Astrocyte (in vitro differentiated cells and primary cell): ENCODE results near the gene SLC30A10. TPM values are rescaled to one million over a fixed set of nuclear protein-coding genes. Genes with fewer than 3 reads are reported as not detected.
A peak's percentile ranks its signal among the peaks of the same experiment; 100 is the strongest.
"Not testable (repeated sequence)": the region's sequence is repeated elsewhere in the genome, so short reads cannot be mapped to it uniquely, and the experiment has no call there.

Source experiments
- DNase-seq: peaks from one replicate; pipeline ENCODE4 v3.0.0-alpha.2; 2010; ENCODE audit warnings: low read depth
- FAIRE-seq: peaks from 2 replicates; lab custom pipeline; 2011; peaks lifted over from hg19 to GRCh38; lab: Jason Lieb, UNC
- H2AFZ ChIP-seq: 2 replicates; pipeline ENCODE4 v1.6.0; 2012; ENCODE audit warnings: low read depth, low read length, inconsistent platforms
- H3K27ac ChIP-seq: 2 replicates; pipeline ENCODE4 v1.5.1; 2011; ENCODE audit warnings: low read depth, low read length, inconsistent platforms
- H3K27me3 ChIP-seq: 2 replicates; pipeline ENCODE4 v1.6.0; 2011; ENCODE audit warnings: low read length, inconsistent platforms; ENCODE audit not compliant: insufficient read depth
- H3K36me3 ChIP-seq: 2 replicates; pipeline ENCODE4 v1.5.1; 2011; ENCODE audit warnings: low read length, inconsistent platforms; ENCODE audit not compliant: insufficient read depth
- H3K4me1 ChIP-seq: 2 replicates; pipeline ENCODE4 v1.5.1; 2011; ENCODE audit warnings: low read length, inconsistent platforms; ENCODE audit not compliant: insufficient read depth
- H3K4me2 ChIP-seq: 2 replicates; pipeline ENCODE4 v1.6.0; 2012; ENCODE audit warnings: low read length, inconsistent platforms
- H3K4me3 ChIP-seq: 2 replicates; pipeline ENCODE4 v1.5.1; 2011; ENCODE audit warnings: low read depth, mild to moderate bottlenecking, low read length, inconsistent platforms; ENCODE audit not compliant: insufficient read depth
- H3K79me2 ChIP-seq: 2 replicates; pipeline ENCODE4 v1.6.0; 2012; ENCODE audit warnings: mild to moderate bottlenecking, low read length, inconsistent platforms; ENCODE audit not compliant: insufficient read depth
- H3K9ac ChIP-seq: 2 replicates; pipeline ENCODE4 v1.6.0; 2012; ENCODE audit warnings: mild to moderate bottlenecking, low read length, inconsistent platforms
- H3K9me3 ChIP-seq: 2 replicates; pipeline ENCODE4 v1.5.1; 2012; ENCODE audit warnings: low read depth, mild to moderate bottlenecking, low read length, inconsistent platforms; ENCODE audit not compliant: insufficient read depth
- H4K20me1 ChIP-seq: 2 replicates; pipeline ENCODE4 v1.6.0; 2012; ENCODE audit warnings: low read length, inconsistent platforms; ENCODE audit not compliant: insufficient read depth
- H3K27ac Mint-ChIP-seq: one replicate; pipeline ENCODE4 v1.8.0; 2021; ENCODE audit warnings: mild to moderate bottlenecking, mixed read lengths; ENCODE audit not compliant: unreplicated experiment
- H3K27me3 Mint-ChIP-seq: one replicate; pipeline ENCODE4 v1.8.0; 2021; ENCODE audit warnings: low read depth, mixed read lengths; ENCODE audit not compliant: unreplicated experiment
- H3K36me3 Mint-ChIP-seq: one replicate; pipeline ENCODE4 v1.8.0; 2021; ENCODE audit warnings: low read depth, mixed read lengths; ENCODE audit not compliant: unreplicated experiment
- H3K4me1 Mint-ChIP-seq: one replicate; pipeline ENCODE4 v1.8.0; 2021; ENCODE audit warnings: low read depth, mixed read lengths; ENCODE audit not compliant: unreplicated experiment
- H3K4me3 Mint-ChIP-seq: one replicate; pipeline ENCODE4 v1.8.0; 2021; ENCODE audit warnings: mild to moderate bottlenecking, moderate library complexity, mixed read lengths; ENCODE audit not compliant: unreplicated experiment
- H3K9me3 Mint-ChIP-seq: one replicate; pipeline ENCODE4 v1.8.0; 2021; ENCODE audit warnings: mild to moderate bottlenecking, mixed read lengths; ENCODE audit not compliant: unreplicated experiment
- EZH2 ChIP-seq: IDR thresholded peaks from 2 replicates; pipeline ENCODE4 v1.6.1; 2012; ENCODE audit warnings: mild to moderate bottlenecking, low read length, inconsistent platforms; ENCODE audit not compliant: insufficient read depth
- total RNA-seq: library from RNA; stranded (reverse); gene quantifications from 2 replicates; pipeline ENCODE4 v1.2.1, GENCODE V29; 2021
- TF ChIP-seq, protein P1 (sequence below): IDR thresholded peaks from 2 replicates; pipeline ENCODE4 v1.5.1; 2011; ENCODE audit warnings: low read depth, mild to moderate bottlenecking, inconsistent platforms, low read length, moderate library complexity; ENCODE audit not compliant: insufficient read depth

Gene SLC30A10
- total RNA-seq, 1 donor from 2014 or later = not detected

DNA sequence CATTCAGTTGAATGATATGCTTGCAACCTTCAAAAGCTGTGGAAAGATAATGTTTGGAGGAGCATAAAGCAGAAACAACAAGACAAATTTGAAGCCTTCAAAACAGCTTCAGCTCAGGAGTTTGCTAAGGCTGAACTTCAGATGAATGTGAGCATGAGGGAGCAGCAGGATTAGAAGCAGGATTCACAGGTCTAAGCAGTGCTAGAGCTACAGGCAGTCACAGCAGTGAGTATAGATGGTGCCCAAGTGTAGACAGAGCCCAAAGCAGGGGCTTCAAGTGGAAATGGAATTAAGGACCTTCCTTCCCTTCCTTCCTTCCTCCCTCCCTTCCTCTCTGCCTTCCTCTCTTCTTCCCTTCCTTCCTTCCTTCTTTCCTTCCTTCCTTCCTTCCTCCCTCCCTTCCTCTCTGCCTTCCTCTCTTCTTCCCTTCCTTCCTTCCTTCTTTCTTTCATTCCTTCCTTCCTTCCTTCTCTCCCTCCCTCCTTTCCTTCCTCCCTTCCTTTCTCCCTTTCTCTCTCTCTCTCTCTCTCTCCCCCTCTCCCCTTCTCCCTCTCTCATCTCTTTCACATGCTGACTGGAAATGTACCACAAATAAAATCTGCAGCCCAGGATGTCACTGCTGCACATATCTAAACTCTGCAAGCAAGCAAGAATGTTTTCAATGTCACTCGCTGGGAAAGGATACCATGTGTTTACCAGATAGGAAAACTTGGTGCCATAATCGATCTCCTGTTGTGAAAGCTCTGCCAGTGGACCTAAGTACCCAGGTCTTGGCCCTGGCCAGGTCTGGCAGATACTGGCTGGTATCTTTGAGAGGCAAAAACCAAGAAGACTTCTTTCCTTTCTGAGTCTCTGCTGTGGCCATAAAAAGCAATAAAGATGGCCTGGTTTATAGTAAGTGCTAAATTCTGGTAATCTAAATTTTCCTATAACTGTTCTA, 13.1 kb upstream of the SLC30A10 start:
- Histone ChIP-seq H3K27ac (no peak overlapping the region), H3K27me3 (peaks cover 5% of the 10 kb centered on the region), H3K4me3 (no peak overlapping the region), H4K20me1 (no peaks in the 10 kb centered on the region), H3K9ac (no peak overlapping the region), H3K79me2 (no peaks in the 10 kb centered on the region), H2AFZ (no peak overlapping the region), H3K9me3 (no peaks in the 10 kb centered on the region), H3K36me3 (no peaks in the 10 kb centered on the region), H3K4me2 (no peak overlapping the region), H3K4me1 (no peaks in the 10 kb centered on the region)
- peaks cover 3% of the 10 kb centered on the region for H3K4me1 Mint-ChIP-seq
- H3K27ac Mint-ChIP-seq = no peak overlapping the region
- H3K27me3 Mint-ChIP-seq = peaks cover 16% of the 10 kb centered on the region
- no peak overlapping the region for H3K4me3 Mint-ChIP-seq
- no peaks in the 10 kb centered on the region for H3K9me3 Mint-ChIP-seq
- FAIRE-seq (peak; percentile 17), DNase-seq (no peak)
- no peak for TF ChIP-seq EZH2
- TF ChIP-seq, protein P1, sequence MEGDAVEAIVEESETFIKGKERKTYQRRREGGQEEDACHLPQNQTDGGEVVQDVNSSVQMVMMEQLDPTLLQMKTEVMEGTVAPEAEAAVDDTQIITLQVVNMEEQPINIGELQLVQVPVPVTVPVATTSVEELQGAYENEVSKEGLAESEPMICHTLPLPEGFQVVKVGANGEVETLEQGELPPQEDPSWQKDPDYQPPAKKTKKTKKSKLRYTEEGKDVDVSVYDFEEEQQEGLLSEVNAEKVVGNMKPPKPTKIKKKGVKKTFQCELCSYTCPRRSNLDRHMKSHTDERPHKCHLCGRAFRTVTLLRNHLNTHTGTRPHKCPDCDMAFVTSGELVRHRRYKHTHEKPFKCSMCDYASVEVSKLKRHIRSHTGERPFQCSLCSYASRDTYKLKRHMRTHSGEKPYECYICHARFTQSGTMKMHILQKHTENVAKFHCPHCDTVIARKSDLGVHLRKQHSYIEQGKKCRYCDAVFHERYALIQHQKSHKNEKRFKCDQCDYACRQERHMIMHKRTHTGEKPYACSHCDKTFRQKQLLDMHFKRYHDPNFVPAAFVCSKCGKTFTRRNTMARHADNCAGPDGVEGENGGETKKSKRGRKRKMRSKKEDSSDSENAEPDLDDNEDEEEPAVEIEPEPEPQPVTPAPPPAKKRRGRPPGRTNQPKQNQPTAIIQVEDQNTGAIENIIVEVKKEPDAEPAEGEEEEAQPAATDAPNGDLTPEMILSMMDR = no peak
- no peaks in the 10 kb centered on the region for H3K36me3 Mint-ChIP-seq

DNA sequence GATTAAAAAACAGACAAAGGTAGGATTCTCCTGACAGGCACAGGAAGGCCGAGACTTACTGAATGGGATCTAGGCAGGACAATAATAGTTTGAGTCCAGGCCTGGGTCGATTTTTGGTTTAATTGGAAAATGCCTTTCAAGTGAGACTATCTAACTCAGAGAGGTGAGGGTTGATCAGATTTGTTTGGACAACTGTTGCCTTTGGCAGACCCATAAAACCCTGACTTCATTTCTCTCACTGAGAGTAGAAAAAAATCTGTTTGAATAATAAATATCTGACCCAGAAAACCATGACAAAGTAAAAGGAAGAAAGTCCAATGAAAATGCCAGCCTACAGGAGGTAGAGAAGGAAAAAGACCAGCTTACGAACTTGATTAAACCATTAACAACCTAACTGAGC, 12.3 kb upstream of the SLC30A10 start:
- Histone ChIP-seq H4K20me1 (no peaks in the 10 kb centered on the region), H3K4me2 (no peak overlapping the region), H3K9ac (no peak overlapping the region), H3K27ac (no peak overlapping the region), H3K79me2 (no peaks in the 10 kb centered on the region), H3K9me3 (no peaks in the 10 kb centered on the region), H3K27me3 (peaks cover 2% of the 10 kb centered on the region), H3K4me3 (no peak overlapping the region), H3K36me3 (no peaks in the 10 kb centered on the region), H3K4me1 (no peaks in the 10 kb centered on the region), H2AFZ (no peak overlapping the region)
- Mint-ChIP-seq H3K9me3 (no peaks in the 10 kb centered on the region), H3K36me3 (no peaks in the 10 kb centered on the region), H3K4me3 (no peak overlapping the region), H3K27me3 (peaks cover 18% of the 10 kb centered on the region), H3K4me1 (peaks cover 3% of the 10 kb centered on the region), H3K27ac (no peak overlapping the region)
- no peak for DNase-seq
- TF ChIP-seq, protein P1 = no peak
- no peak for TF ChIP-seq EZH2
- FAIRE-seq = no peak

DNA sequence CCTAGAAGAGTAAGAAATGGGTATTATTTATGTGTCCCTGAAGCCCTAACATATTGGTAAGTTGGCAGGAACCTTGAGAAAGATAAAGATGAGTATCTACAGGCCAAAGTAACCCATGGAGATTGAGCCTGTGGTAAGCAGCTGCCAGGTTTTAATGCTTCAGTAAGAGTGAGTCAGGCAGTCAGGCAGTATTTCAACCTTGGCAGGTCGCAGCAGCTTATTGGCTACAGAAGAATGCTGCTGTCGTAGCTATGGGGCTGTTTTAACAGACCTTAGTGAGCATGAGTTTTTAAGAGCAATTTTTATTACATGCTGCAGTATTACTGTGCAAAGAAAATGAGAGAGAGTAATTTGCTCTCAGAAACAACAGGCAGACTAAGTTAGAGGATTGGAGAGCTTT, 10.3 kb upstream of the SLC30A10 start:
- H3K27me3 Mint-ChIP-seq = peaks cover 18% of the 10 kb centered on the region
- no peak overlapping the region for H3K4me3 Mint-ChIP-seq

DNA sequence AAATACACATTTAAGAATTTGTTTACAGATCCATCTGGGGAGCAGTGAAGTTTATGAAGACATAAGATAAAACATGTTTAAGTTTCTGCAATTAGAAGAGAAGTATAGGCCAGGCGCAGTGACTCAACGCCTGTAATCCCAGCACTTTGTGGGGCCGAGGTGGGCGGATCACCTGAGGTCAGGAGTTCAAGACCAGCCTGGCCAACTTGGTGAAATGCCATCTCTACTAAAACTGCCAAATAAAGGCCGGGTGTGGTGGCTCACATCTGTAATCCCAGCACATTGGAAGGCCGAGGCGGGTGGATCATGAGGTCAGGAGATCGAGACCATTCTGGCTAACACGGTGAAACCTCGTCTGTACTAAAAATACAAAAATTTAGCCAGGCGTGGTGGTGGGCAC, 5.4 kb upstream of the SLC30A10 start:
- H4K20me1 ChIP-seq, H3K9me3 Mint-ChIP-seq, H3K27me3 ChIP-seq, H3K27ac Mint-ChIP-seq, H3K36me3 ChIP-seq, FAIRE-seq, H3K4me1 Mint-ChIP-seq, H3K79me2 ChIP-seq, H3K4me3 Mint-ChIP-seq, H2AFZ ChIP-seq, H3K27ac ChIP-seq, H3K4me3 ChIP-seq, H3K4me1 ChIP-seq, H3K36me3 Mint-ChIP-seq, H3K9me3 ChIP-seq, H3K4me2 ChIP-seq, DNase-seq, H3K9ac ChIP-seq: not testable (repeated sequence)
- H3K27me3 Mint-ChIP-seq = peaks cover 12% of the 10 kb centered on the region

More for the DNA sequence above, 10.3 kb upstream of the SLC30A10 start:
- no peak for FAIRE-seq
- no peak overlapping the region for H3K4me3 ChIP-seq
- H3K27me3 ChIP-seq = peaks cover 4% of the 10 kb centered on the region
- no peak overlapping the region for H2AFZ ChIP-seq
- H3K9me3 ChIP-seq = no peaks in the 10 kb centered on the region
- no peak for TF ChIP-seq EZH2
- TF ChIP-seq, protein P1 = no peak
- no peak overlapping the region for H3K27ac ChIP-seq
- no peaks in the 10 kb centered on the region for H3K36me3 Mint-ChIP-seq
- H3K4me1 ChIP-seq = no peaks in the 10 kb centered on the region
- DNase-seq = peak; percentile 56
- no peaks in the 10 kb centered on the region for H3K36me3 ChIP-seq
- no peaks in the 10 kb centered on the region for H4K20me1 ChIP-seq
- H3K4me2 ChIP-seq = no peak overlapping the region
- H3K4me1 Mint-ChIP-seq = peaks cover 3% of the 10 kb centered on the region
- no peaks in the 10 kb centered on the region for H3K79me2 ChIP-seq
- H3K27ac Mint-ChIP-seq = no peak overlapping the region
- no peaks in the 10 kb centered on the region for H3K9me3 Mint-ChIP-seq
- no peak overlapping the region for H3K9ac ChIP-seq
